Calu3 (cell line): Measurements from ENCODE around the gene PPARG. TPM values are rescaled to one million over a fixed set of nuclear protein-coding genes. Genes with fewer than 3 reads are reported as not detected.

Source experiments
- BruUV-seq: library from RNA; stranded (reverse); fragments of 400-500 nt; replicated peaks from 2 replicates; lab custom pipeline; 2021; lab: Mats Ljungman, UMichigan
- CTCF ChIA-PET: fragments of 300-600 bp; sonication (Branson Sonifier 250); formaldehyde crosslinking; loops from one replicate; lab custom pipeline; 2022; ENCODE audit warnings: antibody characterized with exemption; lab: Charles Lee
- DNase-seq: peaks from one replicate; pipeline ENCODE4 v3.0.0; 2022
- H3K27ac Mint-ChIP-seq: one replicate; pipeline ENCODE4 v1.8.0; 2022; ENCODE audit warnings: mixed read lengths; ENCODE audit not compliant: unreplicated experiment
- H3K27me3 Mint-ChIP-seq: one replicate; pipeline ENCODE4 v1.8.0; 2022; ENCODE audit warnings: mixed read lengths; ENCODE audit not compliant: unreplicated experiment
- H3K36me3 Mint-ChIP-seq: one replicate; pipeline ENCODE4 v1.8.0; 2022; ENCODE audit warnings: mild to moderate bottlenecking, moderate library complexity, mixed read lengths; ENCODE audit not compliant: insufficient read depth, unreplicated experiment
- H3K4me1 Mint-ChIP-seq: one replicate; pipeline ENCODE4 v1.8.0; 2022; ENCODE audit warnings: mild to moderate bottlenecking, low read depth, mixed read lengths; ENCODE audit not compliant: unreplicated experiment
- H3K4me3 Mint-ChIP-seq: one replicate; pipeline ENCODE4 v1.8.0; 2022; ENCODE audit warnings: mild to moderate bottlenecking, low read depth, moderate library complexity, mixed read lengths; ENCODE audit not compliant: unreplicated experiment
- H3K9me3 Mint-ChIP-seq: one replicate; pipeline ENCODE4 v1.8.0; 2022; ENCODE audit warnings: low read depth, mixed read lengths; ENCODE audit not compliant: unreplicated experiment
- intact Hi-C: fragments of 100-400 bp; cut with micrococcal nuclease; formaldehyde crosslinking; loops from one replicate; pipeline ENCODE4 v1.10.0; 2022; ENCODE audit not compliant: unreplicated experiment
- total RNA-seq: library from RNA; stranded (reverse); gene quantifications from 2 replicates; pipeline ENCODE4 v1.2.3, GENCODE V29; 2022
- TF ChIP-seq, protein P1 (sequence below): fragments of 200-600 bp; IDR thresholded peaks from one replicate; pipeline ENCODE4 v1.8.0; 2022; ENCODE audit warnings: antibody characterized with exemption; ENCODE audit not compliant: unreplicated experiment

Gene PPARG
- total RNA-seq, 1 experiment from 2014 or later: 85.8 TPM

GRCh38 chr3:12303993-12304392 lies 15.1 kb downstream of the PPARG start:
- H3K4me3 Mint-ChIP-seq: no peak overlapping the region
- TF ChIP-seq, protein P1, sequence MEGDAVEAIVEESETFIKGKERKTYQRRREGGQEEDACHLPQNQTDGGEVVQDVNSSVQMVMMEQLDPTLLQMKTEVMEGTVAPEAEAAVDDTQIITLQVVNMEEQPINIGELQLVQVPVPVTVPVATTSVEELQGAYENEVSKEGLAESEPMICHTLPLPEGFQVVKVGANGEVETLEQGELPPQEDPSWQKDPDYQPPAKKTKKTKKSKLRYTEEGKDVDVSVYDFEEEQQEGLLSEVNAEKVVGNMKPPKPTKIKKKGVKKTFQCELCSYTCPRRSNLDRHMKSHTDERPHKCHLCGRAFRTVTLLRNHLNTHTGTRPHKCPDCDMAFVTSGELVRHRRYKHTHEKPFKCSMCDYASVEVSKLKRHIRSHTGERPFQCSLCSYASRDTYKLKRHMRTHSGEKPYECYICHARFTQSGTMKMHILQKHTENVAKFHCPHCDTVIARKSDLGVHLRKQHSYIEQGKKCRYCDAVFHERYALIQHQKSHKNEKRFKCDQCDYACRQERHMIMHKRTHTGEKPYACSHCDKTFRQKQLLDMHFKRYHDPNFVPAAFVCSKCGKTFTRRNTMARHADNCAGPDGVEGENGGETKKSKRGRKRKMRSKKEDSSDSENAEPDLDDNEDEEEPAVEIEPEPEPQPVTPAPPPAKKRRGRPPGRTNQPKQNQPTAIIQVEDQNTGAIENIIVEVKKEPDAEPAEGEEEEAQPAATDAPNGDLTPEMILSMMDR: no peak
- CTCF ChIA-PET: no interaction called here
- no peaks in the 10 kb centered on the region for H3K9me3 Mint-ChIP-seq
- no TSS peak for BruUV-seq
- H3K4me1 Mint-ChIP-seq: peaks cover 56% of the 10 kb centered on the region
- no peaks in the 10 kb centered on the region for H3K27me3 Mint-ChIP-seq
- intact Hi-C loops: no loop called here
- no peak overlapping the region for H3K27ac Mint-ChIP-seq
- H3K36me3 Mint-ChIP-seq: peaks cover 37% of the 10 kb centered on the region
- DNase-seq: no peak

DNA sequence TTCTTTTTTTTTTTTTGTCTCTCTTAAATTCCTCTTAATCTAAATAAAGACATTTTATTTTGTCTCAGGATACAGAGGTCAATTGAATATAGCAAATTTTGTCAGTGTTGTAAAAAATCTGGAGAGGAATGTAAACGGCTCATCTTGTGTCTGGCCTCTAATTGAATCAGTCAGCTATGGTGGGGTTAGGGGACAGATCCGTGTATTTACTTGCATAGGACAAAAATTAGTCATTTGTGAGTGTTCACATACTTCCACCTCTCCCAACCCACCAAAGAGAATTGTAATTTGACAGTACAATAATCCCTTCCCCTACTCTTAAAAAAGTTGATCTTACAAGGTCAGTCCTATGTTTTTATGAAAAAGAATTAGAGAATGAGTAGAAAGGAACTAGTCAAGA lies 18.3 kb downstream of the PPARG start:
- intact Hi-C loops: loop anchor here (5.0 kb wide), 1 partner anchor 170 kb away; no protein-coding TSS in a partner anchor
- CTCF ChIA-PET: interaction anchor here (1.0 kb wide), 1 partner anchor 173 kb away, joined by 3 read pairs; no protein-coding TSS in a partner anchor
- peak overlapping the region; percentile 92 for H3K27ac Mint-ChIP-seq
- peak overlapping the region; percentile 48 for H3K4me3 Mint-ChIP-seq
- H3K27me3 Mint-ChIP-seq: no peaks in the 10 kb centered on the region
- no peak for DNase-seq
- BruUV-seq: no TSS peak
- H3K36me3 Mint-ChIP-seq: peaks cover 37% of the 10 kb centered on the region
- H3K9me3 Mint-ChIP-seq: no peaks in the 10 kb centered on the region
- peaks cover 54% of the 10 kb centered on the region for H3K4me1 Mint-ChIP-seq
- TF ChIP-seq, protein P1: no peak

DNA sequence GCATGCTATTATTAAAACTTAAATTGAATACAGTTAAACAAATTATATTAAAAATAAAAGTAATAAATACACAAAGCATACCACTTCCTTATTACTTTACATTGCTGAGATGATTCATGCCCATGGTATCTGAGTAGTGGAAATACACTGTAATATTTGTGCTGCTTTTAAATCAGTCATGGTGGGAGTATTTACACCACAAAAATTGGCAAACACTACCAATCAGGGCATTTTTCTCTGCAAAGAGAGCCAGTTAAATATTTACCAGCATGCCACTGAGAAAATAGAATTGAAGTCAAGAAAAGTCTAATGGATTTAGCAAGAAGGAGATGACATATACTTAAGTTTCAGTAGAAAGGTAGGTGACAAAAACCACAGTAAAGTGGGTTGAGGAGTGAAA lies 19.6 kb downstream of the PPARG start:
- Mint-ChIP-seq H3K36me3 (peaks cover 37% of the 10 kb centered on the region), H3K27ac (peak overlapping the region; percentile 92), H3K27me3 (no peaks in the 10 kb centered on the region), H3K4me3 (peak overlapping the region; percentile 56), H3K4me1 (peaks cover 47% of the 10 kb centered on the region), H3K9me3 (no peaks in the 10 kb centered on the region)
- peak; percentile 46 for DNase-seq
- CTCF ChIA-PET: interaction anchor here (0.8 to 1.0 kb wide), 2 partner anchors 14 to 171 kb away, joined by 3 to 4 read pairs; no protein-coding TSS in a partner anchor
- intact Hi-C loops: loop anchor here (5.0 kb wide), 1 partner anchor 169 kb away; no protein-coding TSS in a partner anchor
- BruUV-seq: no TSS peak
- TF ChIP-seq, protein P1: no peak

GRCh38 chr3:12309716-12310115 lies 20.8 kb downstream of the PPARG start:
- no peak overlapping the region for H3K4me3 Mint-ChIP-seq
- intact Hi-C loops: loop anchor here (5.0 kb wide), 1 partner anchor 168 kb away; no protein-coding TSS in a partner anchor
- BruUV-seq: no TSS peak
- no peaks in the 10 kb centered on the region for H3K27me3 Mint-ChIP-seq
- H3K4me1 Mint-ChIP-seq: peaks cover 37% of the 10 kb centered on the region
- TF ChIP-seq, protein P1: no peak
- no peaks in the 10 kb centered on the region for H3K9me3 Mint-ChIP-seq
- DNase-seq: no peak
- H3K27ac Mint-ChIP-seq: peak overlapping the region; percentile 66
- peaks cover 41% of the 10 kb centered on the region for H3K36me3 Mint-ChIP-seq
- CTCF ChIA-PET: no interaction called here
